Measurements from ENCODE around the gene TMEM145.

The TMEM145 gene

DNA sequence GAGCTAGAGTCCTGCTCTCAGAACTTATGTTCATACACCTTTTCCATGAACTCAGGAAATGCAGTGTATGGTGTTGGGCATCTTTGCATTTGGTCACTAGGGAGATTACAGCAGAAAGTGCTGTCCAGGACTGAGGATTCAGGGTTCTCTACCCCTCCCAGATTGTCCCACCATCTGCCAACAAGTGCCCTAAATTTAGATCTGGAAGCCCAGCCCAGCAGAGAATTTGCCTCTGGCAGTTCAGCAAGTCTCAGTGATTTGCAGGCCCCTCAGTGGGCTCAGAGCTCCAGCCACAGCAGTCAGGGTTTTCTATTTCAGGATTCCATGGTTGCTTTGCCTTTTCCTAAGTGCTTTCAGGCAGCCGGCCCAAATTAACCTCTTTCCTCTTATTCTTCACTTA is 53.6 kb downstream of the TMEM145 start:
- DNase-seq: no peak

DNA sequence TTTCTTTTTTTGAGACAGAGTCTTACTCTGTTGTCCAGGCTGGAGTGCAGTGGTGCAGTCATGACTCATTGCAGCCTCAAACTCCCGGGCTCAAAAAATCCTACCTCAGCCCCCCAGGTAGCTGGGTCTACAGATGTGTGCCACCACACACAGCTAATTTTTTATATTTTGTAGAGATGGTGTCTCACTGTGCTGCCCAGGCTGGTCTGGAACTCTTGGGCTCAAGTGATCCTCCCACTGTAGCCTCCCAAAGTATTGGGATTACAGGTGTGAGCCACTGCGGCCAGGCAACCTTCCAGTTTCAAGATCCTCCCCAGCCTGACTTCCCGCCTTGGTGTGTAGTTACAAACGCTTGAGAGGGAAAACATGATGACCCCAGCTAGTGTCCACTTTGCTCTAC is 54.8 kb downstream of the TMEM145 start:
- DNase-seq: no peak

DNA sequence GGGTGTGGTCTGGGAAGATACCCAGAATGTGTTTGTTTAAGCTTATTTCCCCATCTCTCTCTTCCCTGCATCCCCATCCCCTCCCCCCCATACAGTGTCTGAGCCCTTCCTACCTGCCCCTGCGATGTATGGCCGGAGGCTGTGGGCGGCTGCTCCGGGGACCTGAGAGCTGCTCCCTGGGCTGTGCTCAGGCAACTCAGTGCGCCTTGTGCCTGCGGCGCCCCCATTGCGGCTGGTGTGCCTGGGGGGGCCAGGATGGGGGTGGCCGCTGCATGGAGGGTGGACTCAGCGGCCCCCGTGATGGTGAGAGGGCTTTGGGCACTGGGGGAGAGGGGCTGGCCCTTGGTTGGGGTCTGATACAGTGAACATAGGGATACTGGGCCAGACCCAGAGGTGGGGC is 55.3 kb downstream of the TMEM145 start:
- no peak for DNase-seq

DNA sequence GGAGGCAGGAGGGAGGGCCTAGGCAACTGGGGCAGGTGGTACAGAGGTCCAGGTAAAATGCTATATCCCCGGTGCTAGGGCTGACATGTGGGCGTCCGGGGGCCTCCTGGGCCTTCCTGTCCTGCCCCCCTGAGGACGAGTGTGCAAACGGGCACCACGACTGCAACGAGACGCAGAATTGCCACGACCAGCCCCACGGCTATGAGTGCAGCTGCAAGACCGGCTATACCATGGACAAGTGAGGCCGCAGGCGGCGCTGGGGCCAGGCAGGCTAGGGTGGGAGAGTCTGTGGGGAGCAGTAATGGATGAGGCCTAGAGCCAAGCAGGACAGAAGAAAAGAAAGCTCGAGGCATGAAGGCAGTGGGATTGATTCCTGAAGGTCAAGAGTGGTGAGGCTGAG is 55.7 kb downstream of the TMEM145 start:
- DNase-seq: no peak

DNA sequence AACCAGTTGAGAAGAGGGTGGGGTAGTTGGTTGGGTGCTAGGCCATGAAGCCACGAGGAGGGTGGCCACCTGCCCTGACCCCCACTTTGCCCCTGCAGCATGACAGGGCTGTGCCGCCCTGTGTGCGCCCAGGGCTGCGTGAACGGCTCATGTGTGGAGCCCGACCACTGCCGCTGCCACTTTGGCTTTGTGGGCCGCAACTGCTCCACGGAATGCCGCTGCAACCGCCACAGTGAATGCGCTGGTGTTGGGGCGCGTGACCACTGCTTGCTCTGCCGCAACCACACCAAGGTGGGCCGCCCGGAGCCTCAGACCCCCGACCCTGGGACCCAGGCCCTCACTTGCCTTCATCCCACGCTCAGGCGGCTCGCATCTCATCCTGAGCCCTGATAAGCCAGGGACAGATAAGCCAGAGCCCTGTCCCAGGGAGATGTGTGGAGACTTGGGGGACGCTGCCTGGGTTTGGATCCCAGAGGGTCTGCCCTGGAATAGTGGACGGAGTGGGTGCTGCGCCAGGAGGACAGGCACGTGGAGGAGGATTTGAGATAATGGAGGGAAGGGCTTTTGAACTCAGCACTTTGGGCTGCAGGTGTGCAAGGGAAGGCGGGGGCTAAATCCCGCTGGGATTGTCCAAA is 56.4 kb downstream of the TMEM145 start:
- DNase-seq: no peak

DNA sequence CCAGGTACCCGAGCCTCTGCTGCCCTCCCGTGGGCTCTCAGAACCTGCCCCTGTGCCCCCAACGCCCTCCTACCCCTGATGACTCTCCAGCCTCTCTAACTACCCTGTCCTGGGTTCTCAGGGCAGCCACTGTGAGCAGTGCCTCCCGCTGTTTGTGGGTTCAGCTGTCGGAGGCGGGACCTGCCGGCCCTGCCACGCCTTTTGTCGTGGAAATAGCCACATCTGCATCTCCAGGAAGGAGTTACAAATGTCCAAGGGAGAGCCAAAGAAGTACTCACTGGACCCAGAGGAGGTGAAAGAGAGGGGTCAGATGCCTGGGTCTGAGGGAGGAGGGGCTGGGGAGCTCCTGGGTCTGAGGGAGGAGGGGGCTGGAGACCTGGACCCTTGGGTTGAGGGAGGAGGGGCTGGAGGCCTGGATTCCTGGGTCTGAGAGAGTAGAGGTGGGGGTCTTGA is 57.0 kb downstream of the TMEM145 start:
- DNase-seq: no peak

DNA sequence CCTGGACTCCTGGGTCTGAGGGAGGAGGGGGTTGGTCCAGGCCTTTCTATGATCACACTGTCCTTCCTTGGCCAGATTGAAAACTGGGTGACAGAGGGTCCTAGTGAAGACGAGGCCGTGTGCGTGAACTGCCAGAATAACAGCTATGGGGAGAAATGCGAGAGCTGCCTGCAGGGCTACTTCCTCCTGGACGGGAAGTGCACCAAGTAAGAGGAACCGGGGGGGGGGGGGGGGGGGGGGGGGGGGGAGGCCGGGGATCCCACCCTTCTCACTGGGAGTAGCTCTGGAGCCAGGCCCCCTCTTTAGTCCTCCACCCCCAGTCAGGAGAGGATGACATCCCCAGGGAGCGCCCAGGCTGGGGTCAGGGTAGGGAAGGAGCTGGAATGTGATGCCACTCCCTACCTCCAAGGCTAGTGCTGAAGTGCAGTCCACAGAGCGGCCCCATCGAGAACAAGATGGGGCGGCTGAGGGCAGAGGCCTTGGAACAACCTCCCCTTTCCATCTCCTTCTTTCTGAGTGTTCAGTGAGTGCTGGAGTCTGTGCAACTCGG is 57.6 kb downstream of the TMEM145 start:
- DNase-seq: no peak
